Endothelial cell (in vitro differentiated cells): ENCODE data around the gene ACBD6. TPM values are rescaled to one million over a fixed set of nuclear protein-coding genes. Genes with fewer than 3 reads are reported as not detected.

Source experiments
- DNase-seq: peaks from one replicate; pipeline ENCODE4 v3.0.0; 2021; ENCODE audit warnings: low spot score
- H3K27ac Mint-ChIP-seq: one replicate; pipeline ENCODE4 v1.8.0; 2021; ENCODE audit warnings: mixed read lengths, inconsistent platforms; ENCODE audit not compliant: unreplicated experiment
- H3K27me3 Mint-ChIP-seq: one replicate; pipeline ENCODE4 v1.8.0; 2021; ENCODE audit warnings: mild to moderate bottlenecking, moderate library complexity, mixed read lengths, inconsistent platforms; ENCODE audit not compliant: unreplicated experiment
- H3K36me3 Mint-ChIP-seq: one replicate; pipeline ENCODE4 v1.8.0; 2021; ENCODE audit warnings: mild to moderate bottlenecking, low read depth, mixed read lengths, inconsistent platforms; ENCODE audit not compliant: unreplicated experiment
- H3K4me1 Mint-ChIP-seq: one replicate; pipeline ENCODE4 v1.8.0; 2021; ENCODE audit warnings: mild to moderate bottlenecking, mixed read lengths, inconsistent platforms; ENCODE audit not compliant: unreplicated experiment
- H3K4me3 Mint-ChIP-seq: one replicate; pipeline ENCODE4 v1.8.0; 2021; ENCODE audit warnings: mild to moderate bottlenecking, mixed read lengths, inconsistent platforms; ENCODE audit not compliant: unreplicated experiment
- H3K9me3 Mint-ChIP-seq: one replicate; pipeline ENCODE4 v1.8.0; 2021; ENCODE audit warnings: mixed read lengths, inconsistent platforms; ENCODE audit not compliant: unreplicated experiment
- total RNA-seq: library from RNA; stranded (reverse); fragmentation: NEBNext Ultra II Directional; extraction: Animal tissue kit (Norgen Biotek cat#: 25700); gene quantifications from one replicate; pipeline ENCODE4 v1.2.1, GENCODE V29; 2021; ENCODE audit not compliant: unreplicated experiment
- TF ChIP-seq, protein P1 (sequence below): fragments of 200-600 bp; sonication (generic); IDR thresholded peaks from one replicate; pipeline ENCODE4 v1.5.0; 2021; ENCODE audit warnings: antibody characterized with exemption; ENCODE audit not compliant: unreplicated experiment

The ACBD6 gene
- total RNA-seq, 1 donor from 2014 or later = 46.5 TPM

DNA sequence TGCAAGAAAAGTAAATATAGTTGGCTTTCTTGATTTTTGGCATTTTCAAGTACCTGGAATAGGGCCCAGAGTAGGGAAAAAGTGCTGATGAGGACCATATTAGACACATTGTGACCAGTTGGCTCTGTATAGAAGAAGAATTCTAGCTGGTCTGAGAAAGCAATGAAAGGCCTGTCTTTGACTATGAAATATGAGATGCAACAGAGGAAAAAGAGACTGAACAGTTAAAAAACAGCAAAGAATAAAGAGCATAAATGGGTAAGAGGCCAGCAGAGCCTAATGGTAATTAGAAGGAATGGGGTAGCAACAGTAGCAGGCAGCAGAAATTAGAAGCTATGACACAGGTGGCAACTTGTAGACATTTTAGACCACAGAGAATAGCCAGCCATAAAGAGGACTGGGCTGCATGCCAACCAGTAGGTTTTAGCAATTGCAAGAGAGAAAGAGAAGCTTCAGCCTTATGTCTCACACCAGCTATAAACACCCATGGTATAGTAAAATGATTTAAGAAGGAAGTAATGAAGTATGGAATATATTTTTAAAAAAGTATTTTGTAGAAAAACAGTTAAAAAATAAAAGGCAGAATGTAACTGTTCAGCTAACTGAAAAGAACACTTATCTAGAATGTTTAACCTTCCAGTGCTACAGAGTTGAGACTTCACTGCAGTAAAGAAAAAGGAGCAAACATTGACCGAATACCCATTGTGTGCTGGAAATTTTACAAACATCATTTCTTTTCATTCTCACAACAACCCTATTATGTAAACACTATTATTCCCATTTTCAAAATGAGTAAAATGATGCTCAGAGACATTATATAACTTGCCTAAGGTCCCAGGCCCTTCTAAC is 158.2 kb downstream of the ACBD6 start:
- TF ChIP-seq, protein P1, sequence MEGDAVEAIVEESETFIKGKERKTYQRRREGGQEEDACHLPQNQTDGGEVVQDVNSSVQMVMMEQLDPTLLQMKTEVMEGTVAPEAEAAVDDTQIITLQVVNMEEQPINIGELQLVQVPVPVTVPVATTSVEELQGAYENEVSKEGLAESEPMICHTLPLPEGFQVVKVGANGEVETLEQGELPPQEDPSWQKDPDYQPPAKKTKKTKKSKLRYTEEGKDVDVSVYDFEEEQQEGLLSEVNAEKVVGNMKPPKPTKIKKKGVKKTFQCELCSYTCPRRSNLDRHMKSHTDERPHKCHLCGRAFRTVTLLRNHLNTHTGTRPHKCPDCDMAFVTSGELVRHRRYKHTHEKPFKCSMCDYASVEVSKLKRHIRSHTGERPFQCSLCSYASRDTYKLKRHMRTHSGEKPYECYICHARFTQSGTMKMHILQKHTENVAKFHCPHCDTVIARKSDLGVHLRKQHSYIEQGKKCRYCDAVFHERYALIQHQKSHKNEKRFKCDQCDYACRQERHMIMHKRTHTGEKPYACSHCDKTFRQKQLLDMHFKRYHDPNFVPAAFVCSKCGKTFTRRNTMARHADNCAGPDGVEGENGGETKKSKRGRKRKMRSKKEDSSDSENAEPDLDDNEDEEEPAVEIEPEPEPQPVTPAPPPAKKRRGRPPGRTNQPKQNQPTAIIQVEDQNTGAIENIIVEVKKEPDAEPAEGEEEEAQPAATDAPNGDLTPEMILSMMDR = no peak
- no peak overlapping the region for H3K27ac Mint-ChIP-seq
- DNase-seq = no peak
- H3K4me3 Mint-ChIP-seq = no peak overlapping the region
- peaks cover 6% of the 10 kb centered on the region for H3K4me1 Mint-ChIP-seq
- H3K27me3 Mint-ChIP-seq = no peaks in the 10 kb centered on the region
- H3K9me3 Mint-ChIP-seq = no peaks in the 10 kb centered on the region
- peaks cover 5% of the 10 kb centered on the region for H3K36me3 Mint-ChIP-seq

DNA sequence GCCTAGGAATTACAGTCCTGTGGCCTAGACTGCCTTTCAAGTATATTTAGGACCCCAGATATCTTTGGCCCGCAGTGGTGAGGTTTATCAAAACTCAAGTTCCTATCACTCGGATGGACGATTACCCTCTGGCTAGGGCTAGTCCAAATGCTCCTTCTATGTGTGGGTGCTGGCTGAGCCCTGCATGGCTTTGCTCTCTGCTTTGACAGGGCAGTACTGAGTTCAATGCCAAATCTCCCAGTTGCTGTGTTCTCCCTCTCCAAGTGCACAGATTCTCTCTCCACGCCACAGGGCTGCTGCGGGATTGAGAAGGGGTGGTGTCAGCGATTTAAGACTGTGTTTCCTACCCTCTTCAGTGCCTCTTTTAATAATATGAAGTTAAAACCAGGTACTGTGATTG is 175.3 kb downstream of the ACBD6 start:
- H3K4me3 Mint-ChIP-seq = no peak overlapping the region
- TF ChIP-seq, protein P1 = no peak
- no peaks in the 10 kb centered on the region for H3K9me3 Mint-ChIP-seq
- H3K4me1 Mint-ChIP-seq = no peaks in the 10 kb centered on the region
- DNase-seq = no peak
- H3K27me3 Mint-ChIP-seq = no peaks in the 10 kb centered on the region
- no peak overlapping the region for H3K27ac Mint-ChIP-seq
- H3K36me3 Mint-ChIP-seq = peaks cover 7% of the 10 kb centered on the region

DNA sequence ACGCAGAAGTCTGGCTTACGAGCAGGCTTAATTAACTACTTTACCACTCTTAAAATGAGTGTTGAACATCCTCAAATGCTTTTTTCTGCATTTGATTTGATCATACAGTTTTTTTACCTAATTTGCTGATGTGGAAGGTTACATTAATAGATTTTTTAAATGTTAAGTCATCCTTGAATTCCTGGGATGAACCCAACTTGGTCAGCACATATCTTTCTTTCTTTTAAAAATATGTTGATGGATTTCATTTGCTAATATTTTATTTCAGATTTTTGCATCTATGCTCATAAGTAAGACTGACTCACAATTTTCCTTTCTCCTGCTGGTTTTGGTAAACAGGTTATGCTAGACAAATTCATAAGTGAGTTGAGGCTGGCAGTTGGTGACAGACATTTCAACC is 189.5 kb downstream of the ACBD6 start:
- no peaks in the 10 kb centered on the region for H3K9me3 Mint-ChIP-seq
- no peaks in the 10 kb centered on the region for H3K27me3 Mint-ChIP-seq
- no peak for DNase-seq
- TF ChIP-seq, protein P1 = no peak
- no peaks in the 10 kb centered on the region for H3K4me1 Mint-ChIP-seq
- H3K36me3 Mint-ChIP-seq = no peaks in the 10 kb centered on the region
- no peak overlapping the region for H3K4me3 Mint-ChIP-seq
- no peak overlapping the region for H3K27ac Mint-ChIP-seq

DNA sequence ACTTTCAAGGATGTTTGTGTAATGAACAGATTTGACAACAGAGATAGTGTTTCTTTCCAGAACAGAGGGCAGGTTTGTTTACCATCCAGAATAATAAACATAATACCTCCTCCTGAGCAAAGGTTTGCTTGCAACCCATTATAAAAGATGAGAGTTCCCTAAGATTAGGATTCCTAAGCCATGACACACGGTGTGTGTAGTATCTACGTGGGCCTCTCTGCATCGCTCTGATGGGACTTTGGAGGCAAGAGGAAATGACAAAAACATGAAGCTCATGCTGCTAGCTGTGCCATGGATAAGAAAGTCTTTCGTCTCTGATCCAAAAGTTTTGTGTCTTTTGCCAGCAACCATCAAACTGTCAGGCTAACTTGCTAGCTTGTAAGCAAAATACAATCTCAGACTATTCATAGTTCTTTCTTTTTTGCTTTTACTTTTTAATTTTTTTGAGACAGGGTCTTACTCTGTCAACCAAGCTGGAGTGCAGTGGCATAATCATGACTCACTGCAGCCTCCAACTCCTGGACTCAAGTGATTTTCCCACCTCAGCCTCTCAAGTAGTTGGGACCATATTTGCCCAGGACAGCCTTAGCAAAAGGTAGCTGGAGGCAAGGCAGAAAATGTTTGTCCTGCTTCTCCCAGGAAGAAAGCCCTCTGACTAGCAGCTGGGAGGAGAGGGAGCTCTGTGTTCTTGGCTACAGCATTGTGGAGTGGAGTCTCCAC is 191.2 kb downstream of the ACBD6 start:
- no peak for DNase-seq
- TF ChIP-seq, protein P1 = no peak
- no peak overlapping the region for H3K4me3 Mint-ChIP-seq
- no peaks in the 10 kb centered on the region for H3K4me1 Mint-ChIP-seq
- no peak overlapping the region for H3K27ac Mint-ChIP-seq
- H3K27me3 Mint-ChIP-seq = no peaks in the 10 kb centered on the region
- H3K9me3 Mint-ChIP-seq = no peaks in the 10 kb centered on the region
- H3K36me3 Mint-ChIP-seq = no peaks in the 10 kb centered on the region

DNA sequence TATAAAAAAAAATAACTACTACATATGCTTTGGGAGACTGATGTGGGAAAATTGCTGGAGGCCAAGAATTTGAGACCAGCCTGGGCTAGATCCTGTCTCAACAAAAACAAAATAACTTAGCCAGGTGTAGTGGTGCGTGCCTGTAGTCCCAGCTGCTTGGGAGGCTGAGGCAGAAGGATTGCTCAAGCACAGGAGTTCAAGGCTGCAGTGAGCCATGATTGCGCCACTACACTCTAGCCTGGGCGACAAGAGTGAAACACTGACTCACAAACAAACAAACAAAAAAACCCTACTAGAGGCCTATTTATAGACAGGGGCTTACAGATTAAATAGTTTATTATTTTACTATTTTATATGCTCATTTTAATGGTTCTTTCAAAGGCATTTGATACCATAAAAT is 192.3 kb downstream of the ACBD6 start:
- Mint-ChIP-seq H3K9me3 (no peaks in the 10 kb centered on the region), H3K4me3 (no peak overlapping the region), H3K27me3 (no peaks in the 10 kb centered on the region), H3K4me1 (no peaks in the 10 kb centered on the region), H3K36me3 (no peaks in the 10 kb centered on the region), H3K27ac (no peak overlapping the region)
- no peak for DNase-seq
- TF ChIP-seq, protein P1 = no peak
